Measurements from ENCODE around the gene PLCB1.
A peak's percentile ranks its signal among the peaks of the same experiment; 100 is the strongest.

PLCB1 gene

DNA sequence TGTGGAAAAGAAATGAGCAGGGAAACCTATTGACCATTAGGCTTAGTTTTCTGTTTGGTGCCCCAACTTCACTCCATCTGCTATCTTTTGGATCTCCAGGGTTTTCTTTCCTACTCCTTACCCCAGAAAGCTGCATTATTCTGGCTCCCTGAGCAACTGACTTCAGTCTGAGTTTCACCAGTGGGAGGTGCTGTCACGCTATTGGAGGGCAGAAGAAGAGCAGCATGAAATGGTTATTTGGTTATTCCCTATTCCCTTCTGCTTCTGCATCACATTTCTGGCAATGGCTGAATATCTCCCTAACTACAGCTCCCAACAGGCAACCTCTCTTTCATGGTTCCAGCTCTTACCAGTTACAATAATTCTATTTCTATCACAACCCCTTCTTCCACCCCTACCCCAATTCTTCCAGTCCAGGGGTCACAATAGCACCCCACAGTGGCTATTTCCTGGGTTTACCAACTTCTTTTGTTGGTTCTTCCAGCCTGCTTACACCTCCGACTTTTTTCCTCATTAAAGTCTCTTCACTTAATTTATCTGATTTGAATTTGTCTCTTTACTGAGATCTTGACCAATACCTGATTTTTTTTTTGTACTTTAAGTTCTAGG lies 311.5 kb downstream of the PLCB1 start:
- TF ChIP-seq, protein P1, sequence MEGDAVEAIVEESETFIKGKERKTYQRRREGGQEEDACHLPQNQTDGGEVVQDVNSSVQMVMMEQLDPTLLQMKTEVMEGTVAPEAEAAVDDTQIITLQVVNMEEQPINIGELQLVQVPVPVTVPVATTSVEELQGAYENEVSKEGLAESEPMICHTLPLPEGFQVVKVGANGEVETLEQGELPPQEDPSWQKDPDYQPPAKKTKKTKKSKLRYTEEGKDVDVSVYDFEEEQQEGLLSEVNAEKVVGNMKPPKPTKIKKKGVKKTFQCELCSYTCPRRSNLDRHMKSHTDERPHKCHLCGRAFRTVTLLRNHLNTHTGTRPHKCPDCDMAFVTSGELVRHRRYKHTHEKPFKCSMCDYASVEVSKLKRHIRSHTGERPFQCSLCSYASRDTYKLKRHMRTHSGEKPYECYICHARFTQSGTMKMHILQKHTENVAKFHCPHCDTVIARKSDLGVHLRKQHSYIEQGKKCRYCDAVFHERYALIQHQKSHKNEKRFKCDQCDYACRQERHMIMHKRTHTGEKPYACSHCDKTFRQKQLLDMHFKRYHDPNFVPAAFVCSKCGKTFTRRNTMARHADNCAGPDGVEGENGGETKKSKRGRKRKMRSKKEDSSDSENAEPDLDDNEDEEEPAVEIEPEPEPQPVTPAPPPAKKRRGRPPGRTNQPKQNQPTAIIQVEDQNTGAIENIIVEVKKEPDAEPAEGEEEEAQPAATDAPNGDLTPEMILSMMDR (IDR thresholded peaks at IDR 0.05; ENCODE audit: extremely low read depth, missing control alignments), result no peak
- no peak for DNase-seq (ENCODE audit: low spot score)

DNA sequence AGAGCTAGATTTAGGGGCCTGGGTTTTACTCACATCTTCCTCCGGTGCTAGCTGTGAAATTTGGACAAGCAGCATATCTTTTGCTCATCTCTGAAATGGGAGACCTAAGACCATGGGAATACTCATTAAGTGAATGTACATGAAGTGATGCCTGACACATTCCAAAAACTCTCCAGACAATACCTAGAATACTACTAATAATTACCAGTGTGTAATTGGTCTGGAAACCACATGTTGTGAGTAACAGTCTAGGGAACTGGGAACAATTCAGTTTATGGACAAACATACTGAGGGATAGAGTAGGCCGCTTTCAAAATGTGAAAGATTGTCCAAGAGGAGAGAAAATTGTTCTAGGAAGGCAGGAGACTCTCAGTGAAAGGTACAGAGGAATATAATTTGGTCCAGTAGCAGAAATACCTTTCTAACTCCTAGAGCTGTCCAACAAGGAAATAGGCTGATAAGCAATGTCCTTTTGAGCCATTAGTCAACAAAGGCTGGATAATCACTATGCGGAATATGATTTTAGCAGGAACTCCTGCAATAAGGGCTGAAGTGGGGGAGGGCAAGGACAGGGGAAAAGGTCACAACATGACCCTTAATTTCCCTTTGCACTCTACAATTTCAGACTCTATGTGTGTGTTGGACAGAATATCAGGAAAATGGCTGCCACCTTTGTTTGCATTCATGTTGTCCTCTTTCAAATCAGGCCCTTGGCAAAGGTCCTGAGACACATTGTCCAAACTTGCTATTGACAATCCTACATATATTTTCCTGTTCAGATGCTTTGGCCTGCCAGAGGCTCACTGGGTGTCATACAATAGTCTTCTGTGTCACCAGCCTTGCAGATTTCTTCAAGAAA lies 315.4 kb downstream of the PLCB1 start:
- TF ChIP-seq, protein P1 (IDR thresholded peaks at IDR 0.05; ENCODE audit: extremely low read depth, missing control alignments), result no peak
- no peak for DNase-seq (ENCODE audit: low spot score)

DNA sequence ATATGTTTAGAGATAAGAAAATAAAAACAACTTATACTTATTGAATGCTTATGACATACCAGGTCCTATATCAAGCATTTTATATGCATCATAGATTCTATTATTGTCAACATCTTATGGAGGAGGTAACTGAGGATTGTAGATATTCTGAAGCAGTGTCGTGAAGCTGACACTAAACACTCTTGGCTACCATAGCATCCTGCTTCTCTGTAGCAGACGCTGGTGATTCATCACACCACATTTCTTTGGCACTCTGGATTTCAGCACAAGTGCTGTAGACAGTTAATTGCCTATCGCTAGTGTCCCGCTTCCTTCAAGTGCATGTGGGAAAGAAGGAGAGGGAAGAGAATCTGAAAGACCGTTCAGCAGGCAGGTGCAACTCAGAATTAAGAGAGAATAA lies 317.1 kb downstream of the PLCB1 start:
- no peak for DNase-seq (ENCODE audit: low spot score)
- TF ChIP-seq, protein P1 (IDR thresholded peaks at IDR 0.05; ENCODE audit: extremely low read depth, missing control alignments), result no peak

DNA sequence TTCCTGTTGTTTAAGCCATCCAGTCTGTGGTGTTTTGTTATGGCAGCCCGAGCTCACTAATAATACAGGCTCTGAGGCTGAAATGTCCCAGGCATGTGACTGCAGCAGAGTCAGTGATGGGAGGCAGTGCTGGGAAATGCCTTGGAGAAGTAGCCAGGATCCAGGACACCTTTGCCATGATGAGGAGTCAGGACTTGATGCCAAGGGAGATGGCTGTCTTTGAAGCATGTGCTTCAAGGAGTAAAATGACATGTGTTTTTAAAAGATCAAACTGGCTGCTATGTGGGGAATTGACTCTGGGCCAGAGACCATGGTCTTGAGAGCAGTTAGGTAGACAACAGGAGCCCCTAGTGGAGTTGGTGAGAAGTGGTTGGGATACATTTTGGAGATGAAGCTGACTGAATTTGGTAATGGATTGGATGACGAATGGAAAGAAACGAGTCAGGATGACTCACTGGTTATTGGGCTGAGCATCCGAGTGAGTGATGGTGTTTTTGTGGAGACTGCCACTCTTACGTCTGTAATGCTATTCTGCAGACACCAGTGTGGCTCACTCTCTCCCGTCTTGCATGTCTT lies 322.2 kb downstream of the PLCB1 start:
- DNase-seq (ENCODE audit: low spot score), result peak; percentile 6
- TF ChIP-seq, protein P1 (IDR thresholded peaks at IDR 0.05; ENCODE audit: extremely low read depth, missing control alignments), result no peak

DNA sequence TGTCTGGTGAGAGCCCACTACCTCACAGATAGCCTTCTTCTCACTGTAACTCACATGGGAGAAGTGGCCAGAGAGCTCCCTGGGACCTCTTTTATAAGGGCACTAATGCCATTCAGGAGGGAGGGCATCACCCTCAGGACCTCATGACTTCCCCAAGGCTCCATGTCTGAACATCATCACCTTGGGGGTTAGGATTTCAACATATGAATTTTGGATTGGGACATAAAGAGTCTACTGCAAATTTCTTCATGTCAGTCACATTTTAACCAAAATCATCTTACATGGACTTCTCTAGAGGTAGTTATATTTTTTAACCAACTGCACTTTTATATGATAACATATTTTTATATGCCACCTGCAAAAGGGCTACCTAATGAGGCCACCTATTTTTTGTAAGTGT lies 324.7 kb downstream of the PLCB1 start:
- TF ChIP-seq, protein P1 (IDR thresholded peaks at IDR 0.05; ENCODE audit: extremely low read depth, missing control alignments), result no peak
- no peak for DNase-seq (ENCODE audit: low spot score)

DNA sequence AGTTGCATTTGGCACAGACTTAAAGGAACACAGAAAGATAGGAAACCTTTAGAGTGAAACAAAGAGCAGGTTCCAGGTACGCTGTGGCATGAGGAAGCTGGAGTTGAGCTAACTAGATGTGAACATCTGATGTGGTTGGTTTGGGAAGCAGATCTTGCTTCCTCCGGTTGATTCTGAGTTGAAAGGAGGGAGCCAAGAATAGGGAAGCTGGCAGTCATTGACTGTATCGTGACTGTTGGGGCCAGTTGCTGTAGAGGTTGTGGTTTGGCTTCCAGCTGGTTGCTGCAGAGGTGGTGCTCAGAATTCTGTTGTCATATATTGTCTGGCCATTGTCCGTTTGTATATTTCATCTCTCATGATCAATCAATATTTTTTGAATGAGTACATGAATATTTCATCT lies 325.9 kb downstream of the PLCB1 start:
- DNase-seq (ENCODE audit: low spot score), result no peak
- TF ChIP-seq, protein P1 (IDR thresholded peaks at IDR 0.05; ENCODE audit: extremely low read depth, missing control alignments), result no peak

DNA sequence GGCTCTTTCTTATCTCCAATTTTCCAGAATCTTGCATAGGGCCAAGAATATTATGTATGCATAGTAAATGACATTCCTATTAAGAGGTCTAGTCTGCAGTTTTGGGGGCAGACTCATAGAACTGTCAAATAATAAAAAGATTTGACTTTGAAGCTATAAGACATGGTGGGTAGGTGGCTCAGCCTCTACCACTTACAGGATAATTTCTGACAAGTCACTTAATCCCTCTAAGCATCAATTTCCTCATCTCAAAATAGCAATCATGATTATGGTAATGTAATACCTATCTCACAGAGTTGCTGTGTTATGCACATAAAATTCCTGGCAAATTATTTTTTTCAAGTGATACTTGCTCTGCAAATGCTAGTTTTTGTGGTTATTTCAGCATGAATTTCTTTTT lies 329.1 kb downstream of the PLCB1 start:
- DNase-seq (ENCODE audit: low spot score), result no peak
- TF ChIP-seq, protein P1 (IDR thresholded peaks at IDR 0.05; ENCODE audit: extremely low read depth, missing control alignments), result no peak

All from GM20000 (cell line).